GM18526 (cell line): ENCODE data around the gene NOX3.

Source experiments
- POLR2A ChIP-seq: IDR thresholded peaks from 3 replicates; pipeline ENCODE4 v1.6.1; 2011; ENCODE audit not compliant: insufficient read length; ENCODE audit errors: extremely low read depth

The NOX3 gene

GRCh38 chr6:155419161-155419560 is 36.5 kb downstream of the NOX3 start:
- TF ChIP-seq POLR2A = no peak

GRCh38 chr6:155418017-155418761 is 37.5 kb downstream of the NOX3 start:
- no peak for TF ChIP-seq POLR2A

GRCh38 chr6:155417454-155417853 is 38.2 kb downstream of the NOX3 start:
- no peak for TF ChIP-seq POLR2A

DNA sequence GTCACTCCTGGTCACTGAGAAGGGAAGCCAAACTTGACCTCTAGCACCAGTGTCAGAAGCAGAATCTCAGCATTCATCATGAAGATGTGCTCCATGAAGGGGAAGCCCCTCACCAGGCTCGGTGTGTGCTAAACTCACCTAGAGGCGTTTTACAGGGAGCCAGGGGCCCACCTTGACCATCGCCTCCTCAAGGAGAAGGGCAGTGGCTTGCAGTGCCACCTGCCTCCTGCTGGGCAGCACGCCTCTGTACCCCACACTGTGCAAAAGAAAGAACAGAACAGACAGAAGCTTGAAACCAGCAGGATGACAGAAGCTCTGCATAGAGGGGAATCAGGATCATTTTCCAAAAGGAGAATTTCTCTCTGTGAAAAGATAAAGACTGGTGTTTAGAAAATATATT is 39.7 kb downstream of the NOX3 start:
- TF ChIP-seq POLR2A = no peak

GRCh38 chr6:155414049-155414448 is 41.6 kb downstream of the NOX3 start:
- TF ChIP-seq POLR2A = no peak

DNA sequence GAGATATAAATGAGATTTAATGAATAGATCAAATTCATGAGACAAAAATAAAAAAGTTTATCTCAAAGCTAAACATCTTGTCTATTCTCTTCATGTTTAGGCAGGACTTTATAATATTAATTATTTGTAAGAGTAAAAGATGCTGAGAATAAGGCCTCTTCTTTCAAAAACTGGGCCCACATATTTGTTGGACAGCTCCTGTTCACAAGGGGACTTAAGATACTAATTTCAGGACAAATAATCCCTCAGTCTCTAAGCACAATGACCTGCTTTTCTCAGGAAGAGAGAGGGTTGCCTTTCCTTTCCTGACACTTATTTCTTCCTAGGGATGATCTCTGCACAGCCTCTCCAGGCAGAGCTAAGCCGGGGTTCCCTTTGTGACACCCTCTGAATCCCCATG is 43.3 kb downstream of the NOX3 start:
- TF ChIP-seq POLR2A = no peak

DNA sequence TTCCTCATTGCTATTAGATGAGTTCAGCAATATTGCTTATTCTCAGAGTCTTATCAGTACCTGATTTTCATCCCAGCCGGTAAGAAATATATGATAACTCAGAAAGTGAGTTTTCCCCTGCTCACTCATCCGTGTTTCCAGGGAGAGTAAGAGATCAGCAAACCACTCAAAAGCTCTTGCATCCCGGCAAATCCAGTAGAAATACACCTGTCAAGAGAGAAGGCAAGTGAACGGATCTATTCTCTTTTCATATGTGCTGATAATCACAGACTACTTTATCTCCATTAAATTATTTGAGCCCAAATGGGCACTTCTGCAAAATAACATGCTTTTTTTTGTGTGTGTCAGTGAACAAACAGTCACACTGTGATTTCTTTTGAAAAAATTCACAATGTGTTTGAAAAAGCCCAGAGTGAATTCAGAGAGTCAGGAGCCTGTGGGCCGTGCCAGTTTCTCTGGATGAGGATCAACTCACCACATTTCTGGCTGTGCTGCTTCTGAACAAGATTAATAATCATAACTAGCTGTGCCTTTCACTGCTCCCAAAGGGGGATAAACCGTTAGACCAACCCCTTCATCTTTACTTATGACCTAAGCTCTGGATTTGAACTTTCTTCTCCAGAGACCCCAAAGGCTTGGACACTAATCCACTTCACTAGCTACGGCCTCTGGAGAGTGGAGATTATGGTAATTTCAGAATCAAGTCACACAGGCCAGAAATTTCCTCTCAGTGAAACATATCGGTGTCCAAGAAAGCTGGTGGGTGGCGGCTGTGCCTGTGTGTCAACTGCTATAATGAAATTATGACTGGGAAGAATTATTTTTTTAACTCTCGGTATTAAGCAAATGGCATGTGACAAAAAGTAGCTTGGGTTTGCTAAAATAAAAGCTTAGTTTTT is 44.2 kb downstream of the NOX3 start:
- no peak for TF ChIP-seq POLR2A

DNA sequence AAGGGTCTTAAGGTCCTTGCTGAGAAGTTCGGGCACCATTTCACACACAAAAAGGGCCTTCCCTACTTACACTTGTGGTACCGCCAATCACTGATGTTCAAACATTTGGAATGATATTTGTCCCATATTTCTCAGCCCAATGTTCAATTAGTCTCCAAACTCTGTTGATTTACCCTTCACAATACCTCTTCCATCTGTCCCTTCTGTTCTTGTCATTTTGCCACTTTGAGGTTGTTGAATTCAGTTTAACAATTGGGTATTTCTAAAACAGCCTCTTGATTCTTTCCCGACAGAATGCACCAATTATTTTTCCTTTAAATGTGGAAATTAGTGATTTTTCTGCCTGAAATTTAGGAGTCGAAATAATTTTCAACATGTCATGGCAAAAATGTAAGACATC is 46.2 kb downstream of the NOX3 start:
- TF ChIP-seq POLR2A = no peak

GRCh38 chr6:155408981-155409380 is 46.7 kb downstream of the NOX3 start:
- TF ChIP-seq POLR2A = no peak

- no peak for TF ChIP-seq POLR2A
Observed at GRCh38 chr6:155408231-155408630, 47.4 kb downstream of the NOX3 start.

DNA sequence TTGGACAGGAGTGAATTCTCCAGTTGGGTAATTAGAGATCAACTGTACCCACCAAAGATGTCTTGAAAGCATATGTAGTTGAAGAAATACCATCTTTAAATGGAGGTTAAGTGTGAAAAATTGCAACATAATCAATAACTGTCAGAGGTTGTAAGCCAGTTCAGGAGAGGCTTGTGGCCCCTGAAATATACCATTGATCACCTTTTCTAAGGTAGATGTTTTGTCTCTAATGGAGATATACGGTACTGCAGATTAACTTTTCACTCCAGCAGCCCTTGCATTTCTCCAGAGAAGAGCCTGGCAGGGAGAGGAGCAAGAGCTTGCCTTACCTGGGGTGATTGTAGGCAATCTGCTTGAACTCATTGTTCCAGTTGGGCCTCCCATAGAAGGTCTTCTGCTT is 48.8 kb downstream of the NOX3 start:
- TF ChIP-seq POLR2A = no peak

GRCh38 chr6:155404937-155405336 is 50.7 kb downstream of the NOX3 start:
- TF ChIP-seq POLR2A = no peak

GRCh38 chr6:155402656-155403304 is 52.9 kb downstream of the NOX3 start:
- TF ChIP-seq POLR2A = no peak

- TF ChIP-seq POLR2A = no peak
Observed at GRCh38 chr6:155400654-155400965, 55.0 kb downstream of the NOX3 start.

- TF ChIP-seq POLR2A = no peak
Observed at GRCh38 chr6:155399745-155400653, 55.6 kb downstream of the NOX3 start.
